LHCN-M2 (cell line): Measurements from ENCODE around the gene PP2D1. TPM values are rescaled to one million over a fixed set of nuclear protein-coding genes. Genes with fewer than 3 reads are reported as not detected.
A peak's percentile ranks its signal among the peaks of the same experiment; 100 is the strongest.
"Not testable (repeated sequence)": the region's sequence is repeated elsewhere in the genome, so short reads cannot be mapped to it uniquely, and the experiment has no call there.

ENCODE experiments used
- DNase-seq: peaks from one replicate; pipeline ENCODE4 v3.0.0-alpha.2; 2012; ENCODE audit warnings: low read depth
- total RNA-seq: library from RNA; depleted of rRNA; stranded (reverse); fragments of >200 nt; gene quantifications from 2 replicates; pipeline ENCODE4 v1.2.3, GENCODE V29; 2014

PP2D1 gene
- total RNA-seq, 1 experiment from 2014 or later: not detected

DNA sequence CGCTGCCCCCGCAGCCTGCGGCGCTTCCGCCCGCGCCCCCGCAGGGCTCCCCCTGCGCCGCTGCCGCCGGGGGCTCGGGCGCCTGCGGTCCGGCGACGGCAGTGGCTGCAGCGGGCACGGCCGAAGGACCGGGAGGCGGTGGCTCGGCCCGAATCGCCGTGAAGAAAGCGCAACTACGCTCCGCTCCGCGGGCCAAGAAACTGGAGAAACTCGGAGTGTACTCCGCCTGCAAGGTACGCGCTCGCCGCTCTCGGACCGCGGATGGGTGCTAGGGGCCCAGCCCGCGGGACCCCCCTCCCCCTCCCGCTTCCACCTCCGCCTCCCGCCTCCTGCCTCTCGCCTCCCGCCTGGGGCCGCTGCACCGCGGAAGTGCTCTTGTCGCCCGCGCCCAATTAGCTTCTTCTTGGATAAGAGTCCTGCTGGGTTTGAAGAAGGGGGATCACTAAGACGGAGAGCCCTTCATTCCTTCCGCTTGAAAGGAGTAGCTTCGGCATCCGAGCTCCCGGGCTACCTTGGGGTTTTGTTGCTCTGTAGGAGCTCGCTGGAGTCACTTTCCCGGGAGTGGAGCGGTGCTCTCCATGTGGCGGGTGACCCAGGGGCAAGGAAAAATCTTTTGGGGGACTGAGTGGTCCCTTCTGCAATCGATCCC is 28.6 kb upstream of the PP2D1 start:
- peak; percentile 72 for DNase-seq

DNA sequence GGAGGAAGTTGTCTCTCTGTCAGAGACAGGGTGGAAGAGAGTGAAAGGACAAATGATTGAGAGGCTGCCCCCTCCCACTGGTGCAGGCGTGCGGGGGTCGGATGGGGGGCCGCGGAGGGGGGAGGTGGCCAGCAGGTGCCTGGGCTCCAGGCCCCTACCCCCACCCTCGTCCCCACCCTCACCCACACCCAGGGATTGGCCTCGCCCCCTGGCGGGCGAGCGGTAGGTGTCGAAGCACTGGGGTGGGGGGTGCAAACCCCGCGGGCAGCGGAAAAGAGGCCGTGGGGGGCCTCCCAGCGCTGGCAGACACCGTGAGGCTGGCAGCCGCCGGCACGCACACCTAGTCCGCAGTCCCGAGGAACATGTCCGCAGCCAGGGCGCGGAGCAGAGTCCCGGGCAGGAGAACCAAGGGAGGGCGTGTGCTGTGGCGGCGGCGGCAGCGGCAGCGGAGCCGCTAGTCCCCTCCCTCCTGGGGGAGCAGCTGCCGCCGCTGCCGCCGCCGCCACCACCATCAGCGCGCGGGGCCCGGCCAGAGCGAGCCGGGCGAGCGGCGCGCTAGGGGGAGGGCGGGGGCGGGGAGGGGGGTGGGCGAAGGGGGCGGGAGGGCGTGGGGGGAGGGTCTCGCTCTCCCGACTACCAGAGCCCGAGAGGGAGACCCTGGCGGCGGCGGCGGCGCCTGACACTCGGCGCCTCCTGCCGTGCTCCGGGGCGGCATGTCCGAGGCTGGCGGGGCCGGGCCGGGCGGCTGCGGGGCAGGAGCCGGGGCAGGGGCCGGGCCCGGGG is 27.9 kb upstream of the PP2D1 start, which contains the start of gene KAT2B:
TSS of gene KAT2B (plus strand) at position 682 of the 783 bp plus-strand sequence. CDS start at position 714, 32 bp downstream.
- peak; percentile 64 for DNase-seq

DNA sequence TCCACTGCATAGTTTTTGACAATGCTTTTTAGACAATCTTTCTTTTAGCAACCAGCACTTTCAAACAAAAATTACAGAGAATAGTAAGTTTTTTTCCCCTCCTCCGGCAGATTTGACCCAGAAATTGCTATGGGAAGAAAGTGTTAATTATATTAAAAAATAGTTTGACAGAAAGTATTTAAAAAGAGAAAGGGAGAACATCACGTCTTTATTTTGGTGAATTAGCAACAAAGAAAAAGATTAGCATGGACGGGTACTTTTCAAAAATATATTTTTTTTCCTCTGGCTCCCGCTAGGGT is 27.4 kb upstream of the PP2D1 start:
- no peak for DNase-seq

DNA sequence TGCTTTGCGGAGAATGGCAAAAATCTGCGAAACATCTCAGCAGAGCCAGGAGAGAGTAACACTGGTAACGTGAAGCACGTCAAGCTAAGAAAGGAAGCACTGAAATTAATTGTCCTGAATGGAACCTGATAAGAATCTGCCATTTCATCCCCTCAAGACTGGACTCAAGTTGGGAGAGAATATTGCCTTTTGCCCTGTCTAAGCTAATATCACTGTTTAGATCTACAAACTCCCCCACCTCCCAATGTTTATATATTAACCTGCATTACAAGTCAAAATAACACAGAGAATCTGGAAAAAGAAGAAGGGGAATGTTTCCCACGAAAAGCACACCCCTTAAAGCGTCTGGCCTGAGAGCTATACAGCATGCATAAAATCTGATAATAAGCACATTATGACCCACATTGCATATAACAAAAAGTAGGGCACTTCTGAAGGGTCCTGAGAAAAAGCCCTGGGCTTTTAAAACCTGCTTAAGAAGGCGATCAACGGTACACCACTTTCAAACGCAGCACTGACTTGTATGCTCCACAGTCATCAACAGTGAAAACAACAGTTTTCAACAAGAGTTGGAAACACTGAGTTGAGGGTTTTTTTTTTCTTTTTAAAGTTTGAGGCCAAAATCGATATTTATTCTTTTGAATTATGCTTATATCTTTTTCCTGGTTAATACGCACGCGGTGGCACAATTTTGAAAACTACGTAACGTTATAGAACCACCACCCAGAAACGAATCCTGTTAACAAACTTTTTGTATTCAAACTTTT is 26.8 kb upstream of the PP2D1 start:
- DNase-seq: no peak

DNA sequence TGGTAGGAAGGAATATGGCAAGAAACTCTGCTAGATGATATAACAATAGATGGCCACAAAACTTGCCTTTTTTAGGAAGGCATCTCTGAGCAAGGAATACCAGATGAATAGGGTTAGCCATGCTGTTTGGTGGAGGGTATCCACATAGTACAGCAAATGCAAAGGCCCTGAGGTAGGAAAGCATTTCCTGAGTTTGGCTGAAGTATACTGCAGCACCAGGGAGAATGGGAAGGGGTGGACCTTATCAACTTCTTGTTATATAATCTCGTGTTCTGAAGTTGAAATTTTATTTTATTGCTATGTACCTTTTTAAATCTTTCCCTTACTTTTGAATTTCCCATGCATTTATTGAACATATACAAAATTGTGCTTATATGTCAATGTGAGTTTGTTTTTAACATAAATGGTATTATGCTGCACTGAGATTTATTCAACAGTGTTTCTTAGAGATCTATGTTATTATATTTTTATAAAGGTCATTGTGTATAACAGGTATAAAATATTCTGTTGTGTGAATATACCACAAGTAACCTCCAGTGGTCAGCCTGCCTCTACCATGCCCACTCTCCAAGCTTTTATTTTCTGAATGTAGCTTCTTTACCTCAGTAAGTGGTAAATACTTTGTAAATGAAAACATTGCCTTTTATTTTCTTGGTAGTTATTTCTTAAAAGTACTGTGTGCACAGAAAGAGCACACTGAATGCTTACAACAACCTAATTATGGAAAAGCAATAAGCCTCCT is 25.4 kb upstream of the PP2D1 start:
- no peak for DNase-seq

DNA sequence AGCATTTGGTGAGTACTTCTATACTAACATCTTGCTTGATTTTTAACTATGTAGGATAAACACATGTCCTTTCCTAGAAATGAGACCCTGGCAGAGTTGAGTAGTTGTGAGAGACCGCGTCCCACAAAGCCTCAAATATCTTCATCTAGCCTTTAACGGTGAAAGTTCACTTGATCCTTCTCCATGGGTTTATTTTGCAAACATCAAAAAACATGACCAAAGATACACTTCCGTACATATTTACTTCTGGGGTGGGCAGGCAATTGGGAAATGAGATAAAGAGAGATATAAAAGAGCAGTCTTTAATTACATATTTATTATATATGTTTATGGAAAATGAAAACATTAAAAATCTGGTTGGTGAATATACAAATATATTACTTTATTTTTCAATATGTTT is 23.0 kb upstream of the PP2D1 start:
- no peak for DNase-seq

DNA sequence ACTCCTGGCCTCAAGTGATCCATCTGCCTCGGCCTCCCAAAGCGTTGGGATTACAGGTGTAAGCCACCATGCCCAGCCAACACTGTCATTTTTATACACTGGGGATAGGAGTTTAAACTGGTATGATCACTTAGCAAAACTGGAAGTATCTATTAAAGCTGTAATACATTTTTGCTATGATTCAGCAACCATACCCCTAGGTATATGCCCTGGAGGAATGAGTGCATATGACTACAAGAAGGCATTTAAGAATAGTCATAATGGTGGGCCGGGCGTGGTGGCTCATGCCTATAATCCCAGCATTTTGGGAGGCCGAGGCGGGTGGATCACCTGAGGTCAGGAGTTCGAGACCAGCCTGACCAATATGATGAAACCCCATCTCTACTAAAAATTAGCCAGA is 19.9 kb upstream of the PP2D1 start:
- not testable (repeated sequence) for DNase-seq

DNA sequence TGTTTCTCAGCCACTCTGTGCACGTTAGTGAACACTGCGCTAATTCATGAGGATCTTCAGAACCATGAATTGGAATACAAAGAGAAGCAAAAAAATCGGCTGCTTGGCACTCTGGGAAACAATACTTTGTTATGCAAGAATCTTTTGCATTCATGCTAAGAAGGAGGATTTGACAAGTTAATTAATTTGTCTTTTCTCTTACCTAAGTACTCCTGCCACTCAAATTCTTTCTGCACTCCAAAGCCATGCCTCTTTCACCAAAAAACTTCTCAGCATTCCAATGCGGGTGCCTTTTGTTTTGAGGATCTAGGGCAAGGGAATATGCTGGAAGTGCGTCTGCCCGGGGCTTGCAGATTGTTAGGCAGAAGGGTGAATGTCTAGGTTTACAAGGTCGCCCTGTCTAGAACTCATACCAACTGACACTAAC is 16.9 kb upstream of the PP2D1 start:
- DNase-seq: no peak

DNA sequence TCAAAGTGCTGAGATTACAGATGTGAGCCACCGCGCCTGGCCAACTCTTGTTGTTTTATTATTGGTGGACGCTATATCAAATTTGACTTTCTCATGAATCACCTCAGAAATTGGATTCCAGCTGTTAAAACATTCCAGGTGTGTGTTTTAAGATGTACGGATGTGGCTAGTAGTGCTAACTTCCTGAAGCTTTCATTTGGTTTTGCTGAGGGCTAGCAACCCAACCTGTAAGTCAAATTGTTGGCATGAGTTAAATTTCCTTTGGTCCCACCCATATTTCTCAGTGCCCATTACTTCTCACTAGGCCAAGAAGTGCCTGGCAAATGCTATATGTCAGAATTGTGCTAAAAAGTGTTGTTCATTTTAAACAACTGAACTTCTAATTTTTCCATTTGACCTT is 15.1 kb upstream of the PP2D1 start:
- DNase-seq: no peak

DNA sequence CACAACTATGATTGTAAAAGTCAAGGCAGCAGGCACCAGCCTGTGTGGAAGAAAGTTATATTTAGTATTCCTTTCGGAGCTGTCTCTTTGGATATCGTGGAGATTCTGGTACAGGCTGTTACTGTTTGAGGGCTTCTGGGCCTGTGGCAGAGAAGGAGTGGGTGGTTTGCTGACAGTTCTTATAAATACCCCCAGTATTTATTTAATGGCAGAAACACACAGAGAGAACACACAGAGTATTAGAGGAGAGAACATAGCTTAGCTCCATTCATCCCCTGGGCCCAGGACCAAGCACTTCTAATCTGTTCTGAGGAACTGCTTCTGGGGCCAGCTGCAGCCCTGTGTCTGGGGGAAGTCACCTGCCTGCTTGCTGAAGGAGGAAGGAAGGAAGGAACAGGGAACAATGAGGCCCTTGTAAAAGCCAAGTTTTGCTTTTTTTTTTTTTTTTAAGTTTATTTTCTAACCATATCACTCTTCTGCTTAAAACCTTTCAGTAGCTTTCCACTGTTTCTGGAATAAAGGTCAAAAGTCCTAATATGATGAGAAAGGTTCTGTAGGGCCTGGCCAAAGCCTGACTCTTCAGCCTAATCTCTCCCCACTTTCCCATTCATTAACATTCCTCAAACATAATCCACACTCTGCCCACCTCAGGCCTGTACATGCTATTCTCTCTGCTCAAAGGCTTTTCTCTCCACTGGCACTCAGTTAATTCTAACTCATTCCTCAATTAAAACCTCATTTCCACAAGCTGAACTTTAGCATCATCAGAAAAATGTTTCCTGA is 11.8 kb upstream of the PP2D1 start:
- no peak for DNase-seq

DNA sequence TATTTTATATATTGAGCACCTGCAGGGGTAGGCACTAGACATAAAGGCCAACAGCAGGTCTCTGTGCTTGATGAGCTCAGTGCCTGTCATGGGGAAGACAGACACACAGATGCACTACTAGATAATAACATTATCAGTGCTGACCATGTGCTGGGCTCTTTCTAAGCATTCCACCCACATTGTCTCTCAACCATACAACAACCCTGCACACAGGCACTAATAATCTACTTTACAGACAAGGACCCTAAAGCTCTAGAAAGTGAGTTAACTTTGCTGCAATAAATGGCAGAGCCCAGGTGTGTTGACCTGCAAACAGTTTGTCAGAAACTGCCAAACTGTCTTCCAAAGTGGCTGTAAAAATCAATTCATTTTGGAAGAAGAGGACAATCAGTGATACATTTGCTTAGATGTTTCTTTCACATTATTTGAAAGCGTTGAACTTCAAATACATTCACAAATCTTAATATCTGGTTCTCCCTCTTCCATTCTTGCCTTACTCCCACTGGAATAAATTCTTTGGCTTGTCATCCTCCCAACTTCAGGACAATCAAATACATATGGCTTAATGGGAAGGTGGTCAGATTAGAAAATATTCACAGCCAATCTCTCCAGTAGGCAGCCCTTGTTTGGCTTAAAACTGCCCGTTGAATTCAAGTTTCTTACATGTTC is 11.0 kb upstream of the PP2D1 start:
- no peak for DNase-seq

DNA sequence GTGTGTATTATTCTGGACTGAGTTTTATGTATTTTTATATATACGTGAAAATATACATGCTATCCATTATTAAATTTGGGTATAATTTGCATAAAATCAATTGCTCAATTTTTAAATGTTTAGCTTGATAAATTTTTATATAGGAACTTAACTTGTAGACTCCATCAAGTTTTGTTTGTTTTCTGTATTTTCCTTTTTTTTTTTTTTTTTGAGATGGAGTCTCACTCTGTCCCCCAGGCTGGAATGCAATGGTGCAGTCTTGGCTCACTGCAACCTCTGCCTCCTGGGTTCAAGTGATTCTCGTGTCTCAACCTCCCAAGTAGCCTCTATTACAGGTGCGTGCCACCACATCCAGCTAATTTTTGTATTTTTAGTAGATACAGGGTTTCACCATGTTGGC is 4.0 kb upstream of the PP2D1 start:
- DNase-seq: not testable (repeated sequence)

DNA sequence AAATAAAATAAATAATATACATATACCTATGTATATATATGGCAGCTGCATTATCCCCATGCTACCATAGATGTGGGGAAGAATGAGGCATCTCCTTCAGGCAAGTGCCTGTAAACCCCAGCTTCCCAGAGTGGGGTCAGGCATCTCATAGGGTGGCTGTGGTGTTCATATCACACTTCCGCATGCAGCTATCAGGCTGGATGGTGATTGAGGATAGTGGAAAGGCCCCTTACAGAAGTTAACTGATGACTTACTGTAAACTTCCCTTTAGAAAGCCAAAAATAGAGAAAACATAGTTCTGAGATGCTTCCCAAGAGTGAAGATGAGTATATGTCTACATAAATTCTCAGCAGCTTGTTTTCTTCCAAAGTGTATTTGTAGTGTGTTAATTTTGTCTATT is 3.5 kb upstream of the PP2D1 start:
- no peak for DNase-seq

DNA sequence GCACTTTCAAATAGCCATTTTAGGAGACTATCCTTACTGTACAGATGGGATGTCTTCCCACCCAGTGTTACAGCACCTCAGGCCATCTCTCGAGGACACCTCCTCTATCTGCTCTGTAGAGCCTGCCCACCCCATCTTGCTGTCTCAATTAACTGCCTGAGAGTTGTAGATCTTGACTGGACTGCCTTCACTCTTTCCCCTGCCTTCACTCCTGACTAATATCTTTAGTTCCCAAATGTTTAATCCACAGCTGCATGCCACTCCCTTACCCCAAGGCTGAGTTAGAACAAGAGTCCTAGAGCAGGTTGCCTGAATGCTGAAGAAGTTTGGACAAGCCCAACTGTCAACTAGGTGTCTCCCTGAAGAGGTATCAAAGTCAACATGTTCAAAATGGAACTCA is 1.3 kb upstream of the PP2D1 start:
- DNase-seq: no peak

DNA sequence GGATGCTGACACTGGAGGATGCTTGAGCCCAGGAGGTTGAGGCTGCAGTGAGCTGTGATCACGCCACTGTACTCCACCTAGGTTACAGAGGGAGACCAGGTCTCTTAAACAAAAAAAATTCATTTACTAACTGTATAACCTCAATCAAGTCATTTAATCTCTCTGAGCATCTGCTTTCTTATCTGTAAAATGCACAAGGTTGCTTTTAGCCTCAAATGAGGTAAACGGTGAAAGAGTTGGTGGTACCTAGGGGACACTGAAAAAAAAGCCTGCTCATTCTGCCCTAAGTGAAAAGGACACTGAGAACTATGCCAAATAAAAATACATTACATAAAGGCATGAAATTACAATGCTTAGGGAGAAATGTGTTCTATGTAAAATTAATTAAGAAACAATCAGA is 3.4 kb downstream of the PP2D1 start:
- no peak for DNase-seq

DNA sequence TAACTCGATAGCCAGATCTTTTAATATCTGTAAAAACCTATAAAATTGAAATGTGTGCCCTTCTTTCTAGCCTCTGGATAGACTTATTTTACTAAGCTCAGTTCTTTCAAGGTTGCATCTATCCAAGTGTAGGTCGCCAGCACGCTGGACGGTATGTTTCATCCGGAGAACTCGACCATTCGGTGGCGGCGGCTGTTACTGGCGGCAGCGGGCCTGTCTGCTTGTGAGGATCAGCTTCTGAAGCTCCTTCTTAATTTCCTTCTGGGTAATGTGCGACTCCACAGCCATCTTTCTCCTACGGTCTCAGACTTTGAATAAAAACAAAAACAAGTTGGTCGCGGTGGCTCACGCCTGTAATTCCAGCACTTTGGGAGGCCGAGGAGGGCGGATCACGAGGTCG is 4.1 kb downstream of the PP2D1 start:
- no peak for DNase-seq

DNA sequence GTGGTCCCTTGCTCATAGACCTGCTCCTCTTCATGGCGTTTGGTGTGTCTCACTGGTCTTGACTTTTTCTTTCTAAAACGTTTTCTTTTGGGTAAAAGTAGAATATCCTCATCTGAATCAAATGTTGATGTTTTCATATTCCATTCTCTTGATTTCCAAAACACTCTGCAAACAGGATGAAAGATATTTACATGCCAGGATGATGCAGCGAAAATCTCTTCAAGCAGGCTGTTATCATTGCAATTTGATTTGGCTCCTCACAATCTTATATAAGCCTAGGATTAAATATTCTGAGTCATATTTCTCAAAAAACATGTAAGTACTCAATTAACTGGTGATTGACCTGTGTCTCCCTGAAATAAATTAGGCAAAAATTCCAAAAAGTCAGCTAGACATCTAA is 10.1 kb downstream of the PP2D1 start:
- no peak for DNase-seq

DNA sequence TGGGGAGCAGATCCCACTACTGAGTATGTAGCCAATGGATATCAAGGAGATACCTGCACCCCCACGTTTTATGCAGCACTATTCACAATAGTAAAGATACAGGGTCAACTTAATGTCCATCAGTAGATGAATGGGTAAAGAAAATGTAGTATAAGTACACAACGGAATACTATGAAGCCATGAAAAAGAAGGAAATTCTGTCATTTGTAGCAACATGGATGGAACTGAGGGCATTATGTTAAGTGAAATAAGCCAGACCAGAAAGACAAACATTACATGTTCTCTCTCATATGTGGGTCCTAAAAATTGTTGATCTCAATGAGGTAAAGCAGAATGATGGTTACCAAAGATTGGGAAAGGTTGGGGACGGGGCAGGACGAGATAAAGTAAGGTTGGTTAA is 14.6 kb downstream of the PP2D1 start:
- no peak for DNase-seq

DNA sequence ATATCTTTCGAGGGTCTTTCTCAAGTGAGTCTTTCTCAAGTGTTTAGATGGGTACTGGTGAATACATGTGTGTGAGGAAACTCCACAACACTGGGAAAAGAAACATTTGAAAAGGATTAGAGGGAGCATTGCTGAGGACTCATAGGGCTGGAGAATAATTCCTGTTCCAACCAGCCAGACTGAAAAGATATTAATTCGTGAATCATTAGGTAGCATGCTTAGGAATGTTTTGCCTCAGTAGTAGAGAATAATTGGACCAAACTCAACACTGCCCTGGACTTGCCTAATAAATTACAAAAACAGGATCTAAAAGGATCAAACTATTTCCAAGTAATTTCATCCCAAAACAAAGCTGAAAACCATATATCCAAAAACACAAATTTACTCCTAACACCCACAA is 17.3 kb downstream of the PP2D1 start:
- DNase-seq: no peak

DNA sequence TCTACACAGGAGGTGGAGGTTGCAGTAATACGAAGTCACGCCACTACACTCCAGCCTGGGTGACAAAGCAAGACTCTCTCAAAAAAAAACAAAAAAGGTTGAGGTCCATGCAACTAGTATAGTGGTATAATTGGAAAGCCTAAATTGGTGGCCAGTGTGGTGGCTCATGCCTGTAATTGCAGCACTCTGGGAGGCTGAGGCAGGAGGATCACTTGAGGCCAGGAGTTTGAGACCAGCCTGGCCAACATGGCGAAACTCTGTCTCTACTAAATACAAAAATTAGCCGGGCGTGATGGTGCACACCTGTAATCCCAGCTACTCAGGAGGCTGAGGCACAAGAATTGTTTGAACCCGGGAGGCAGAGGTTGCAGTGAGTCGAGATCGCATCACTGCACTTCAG is 23.2 kb downstream of the PP2D1 start:
- DNase-seq: not testable (repeated sequence)

DNA sequence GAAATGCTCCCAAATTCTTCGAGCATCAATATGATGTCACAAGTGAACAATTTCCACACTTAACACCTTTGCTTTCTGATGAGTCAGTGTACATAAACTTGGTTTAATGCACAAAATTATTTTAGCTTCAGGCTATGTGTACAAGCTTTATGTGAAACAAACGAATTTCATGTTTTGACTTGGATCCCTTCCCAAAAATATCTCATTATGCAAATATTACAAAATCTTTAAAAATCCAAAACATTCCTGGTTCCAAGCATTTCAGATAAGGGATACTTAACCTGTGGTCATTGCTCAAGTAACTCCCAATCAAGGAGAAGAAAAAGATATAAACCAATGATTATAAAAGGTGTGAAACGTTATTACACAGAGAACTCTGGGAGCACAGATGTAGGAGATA is 40.0 kb downstream of the PP2D1 start:
- no peak for DNase-seq
